ENCODE measurements around the gene WNT9B. TPM values are rescaled to one million over a fixed set of nuclear protein-coding genes. Genes with fewer than 3 reads are reported as not detected.

The WNT9B gene
- total and polyA plus RNA-seq, 9 of the 15 experiments (the other 6 are each of a cell fraction or from before 2014, with no cell fraction given), result not detected

- TF ChIP-seq ARHGAP35 (IDR thresholded peaks at IDR 0.05; ENCODE audit: partially characterized antibody) (no peak), CBFA2T3 (IDR thresholded peaks at IDR 0.05) (no peak), ARNT (IDR thresholded peaks at IDR 0.05) (no peak), NCOA4 (IDR thresholded peaks at IDR 0.05; ENCODE audit: partially characterized antibody) (no peak), MTA2 (IDR thresholded peaks at IDR 0.05; ENCODE audit: low read depth) (no peak), ETV6 (IDR thresholded peaks at IDR 0.05; ENCODE audit: borderline replicate concordance in 1 of 2, low read depth in 2 of 2, low read length in 1 of 2) (no peak), ETV6 (CRISPR knock-in tag; IDR thresholded peaks at IDR 0.05; ENCODE audit: borderline replicate concordance) (no peak), ZNF23 (CRISPR knock-in tag; IDR thresholded peaks at IDR 0.05) (no peak), TFAM (CRISPR knock-in tag; conservative IDR thresholded peaks at IDR 0.05) (no peak), ZNF740 (CRISPR knock-in tag; IDR thresholded peaks at IDR 0.05) (no peak), ZNF740 (tag; IDR thresholded peaks at IDR 0.05) (no peak), ZKSCAN3 (CRISPR knock-in tag; IDR thresholded peaks at IDR 0.05) (no peak), USF1 (CRISPR knock-in tag; IDR thresholded peaks at IDR 0.05) (no peak)
Measured at GRCh38 chr17:46817151-46817900, 34.1 kb upstream of the WNT9B start (continued).

Data from K562 (cell line).